SK-N-SH treated with all-trans-retinoic acid at 6 μM for 48 hours (cell line): ENCODE data around the gene CORO2A.

Experiments used
- PPARA ChIP-seq: fragments of 250-450 bp; sonication (Bioruptor Pico); IDR thresholded peaks from 2 replicates; pipeline ENCODE4 v1.5.0; 2020; ENCODE audit warnings: mild to moderate bottlenecking, borderline replicate concordance
- TCF4 ChIP-seq: fragments of 250-450 bp; sonication (Bioruptor Pico); IDR thresholded peaks from 2 replicates; pipeline ENCODE4 v1.8.0; 2021; ENCODE audit warnings: mild to moderate bottlenecking, moderate library complexity, borderline replicate concordance

DNA sequence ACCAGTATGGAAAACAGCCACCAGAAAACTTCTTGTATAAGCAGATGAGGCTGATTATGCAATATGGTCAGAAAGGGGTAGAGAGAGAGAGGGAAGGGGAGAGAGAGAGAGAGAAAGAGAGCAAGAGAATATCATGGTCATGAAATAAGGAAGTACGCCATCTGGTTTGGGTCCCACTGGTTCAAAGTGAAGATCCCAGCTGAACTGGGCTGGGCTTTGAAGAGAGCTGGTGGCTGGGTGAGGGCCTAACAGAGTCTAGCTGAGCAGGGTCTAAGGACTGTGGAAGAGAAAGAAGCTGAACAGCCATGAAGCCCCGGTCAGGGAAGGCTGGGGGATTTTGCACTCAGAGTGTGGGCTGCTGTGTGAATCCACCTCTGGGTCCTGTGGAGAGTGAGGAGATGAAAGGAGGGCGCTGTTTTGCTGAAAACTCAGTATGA, 88.0 kb downstream of the CORO2A start:
- TF ChIP-seq PPARA (CRISPR knock-in tag) (no peak), TCF4 (CRISPR knock-in tag) (no peak)
